ENCODE results near the gene CA10.

The CA10 gene

GRCh38 chr17:51913491-51914205, 244.9 kb downstream of the CA10 start:
- no peak for DNase-seq (ENCODE audit: low spot score)
- no peak for TF ChIP-seq CTCF (IDR thresholded peaks at IDR 0.05; ENCODE audit: extremely low read depth, missing control alignments)

GRCh38 chr17:51912939-51913338, 245.6 kb downstream of the CA10 start:
- DNase-seq (ENCODE audit: low spot score): no peak
- TF ChIP-seq CTCF (IDR thresholded peaks at IDR 0.05; ENCODE audit: extremely low read depth, missing control alignments): no peak

- DNase-seq (ENCODE audit: low spot score): no peak
- TF ChIP-seq CTCF (IDR thresholded peaks at IDR 0.05; ENCODE audit: extremely low read depth, missing control alignments): no peak
These were observed 247.3 kb downstream of the CA10 start for GRCh38 chr17:51911237-51911636.

- TF ChIP-seq CTCF (IDR thresholded peaks at IDR 0.05; ENCODE audit: extremely low read depth, missing control alignments): no peak
- DNase-seq (ENCODE audit: low spot score): no peak
These were observed 248.5 kb downstream of the CA10 start for GRCh38 chr17:51909971-51910370.

GRCh38 chr17:51908841-51909537, 249.5 kb downstream of the CA10 start:
- no peak for DNase-seq (ENCODE audit: low spot score)
- no peak for TF ChIP-seq CTCF (IDR thresholded peaks at IDR 0.05; ENCODE audit: extremely low read depth, missing control alignments)

GRCh38 chr17:51907041-51907440, 251.5 kb downstream of the CA10 start:
- no peak for TF ChIP-seq CTCF (IDR thresholded peaks at IDR 0.05; ENCODE audit: extremely low read depth, missing control alignments)
- no peak for DNase-seq (ENCODE audit: low spot score)

GRCh38 chr17:51904379-51904778, 254.1 kb downstream of the CA10 start:
- DNase-seq (ENCODE audit: low spot score): no peak
- no peak for TF ChIP-seq CTCF (IDR thresholded peaks at IDR 0.05; ENCODE audit: extremely low read depth, missing control alignments)
